Cardiac muscle cell (in vitro differentiated cells and primary cell): ENCODE measurements around the gene DOK5. TPM values are rescaled to one million over a fixed set of nuclear protein-coding genes. Genes with fewer than 3 reads are reported as not detected.

Experiments
- DNase-seq, 2 donors: peaks; one replicate each; pipeline versions ENCODE4 v3.0.0 to v3.0.0-alpha.2; 2010 to 2017; ENCODE audit warnings: low read depth in 1 of 2, low spot score in 1 of 2
- H3K27ac ChIP-seq: fragments of 200-600 bp; sonication (generic); 2 replicates; pipeline ENCODE4 v1.5.1; 2016
- H3K27me3 ChIP-seq: fragments of 200-600 bp; sonication (generic); 2 replicates; pipeline ENCODE4 v1.6.0; 2016; ENCODE audit warnings: control low read depth
- H3K36me3 ChIP-seq: fragments of 200-600 bp; sonication (generic); 2 replicates; pipeline ENCODE4 v1.5.1; 2016; ENCODE audit warnings: control low read depth
- H3K4me1 ChIP-seq: fragments of 200-600 bp; sonication (generic); 2 replicates; pipeline ENCODE4 v1.8.1; 2017; ENCODE audit warnings: low read depth, mild to moderate bottlenecking, mixed run types
- H3K4me3 ChIP-seq: fragments of 200-600 bp; sonication (generic); 2 replicates; pipeline ENCODE4 v1.5.1; 2016; ENCODE audit warnings: mild to moderate bottlenecking
- H3K9me3 ChIP-seq: fragments of 200-600 bp; sonication (generic); 2 replicates; pipeline ENCODE4 v1.5.1; 2017; ENCODE audit warnings: low read depth, mild to moderate bottlenecking, control low read depth
- polyA plus RNA-seq: library from polyadenylated mRNA; unstranded; fragments of >200 nt; fragmentation: Nextera tagmentation; extraction: Ambion mirVana; gene quantifications from 2 replicates; pipeline ENCODE4 v1.2.1, GENCODE V29; 2016
- total RNA-seq: library from RNA; depleted of rRNA; stranded (reverse); fragments of >200 nt; gene quantifications from 2 replicates; pipeline ENCODE4 v1.2.3, GENCODE V29; 2016
- TF ChIP-seq, protein P1 (sequence below): IDR thresholded peaks from 2 replicates; pipeline ENCODE4 v1.5.1; 2012; ENCODE audit warnings: low read depth, mild to moderate bottlenecking, low read length

The DOK5 gene
- total and polyA plus RNA-seq, 2 experiments from 2014 or later, result 1.4 to 1.6 TPM

GRCh38 chr20:54639941-54640340 is 164.5 kb downstream of the DOK5 start:
- Histone ChIP-seq H3K27me3 (no peaks in the 10 kb centered on the region), H3K4me3 (no peak overlapping the region), H3K9me3 (no peaks in the 10 kb centered on the region), H3K27ac (no peak overlapping the region), H3K36me3 (no peaks in the 10 kb centered on the region), H3K4me1 (no peaks in the 10 kb centered on the region)
- TF ChIP-seq, protein P1, sequence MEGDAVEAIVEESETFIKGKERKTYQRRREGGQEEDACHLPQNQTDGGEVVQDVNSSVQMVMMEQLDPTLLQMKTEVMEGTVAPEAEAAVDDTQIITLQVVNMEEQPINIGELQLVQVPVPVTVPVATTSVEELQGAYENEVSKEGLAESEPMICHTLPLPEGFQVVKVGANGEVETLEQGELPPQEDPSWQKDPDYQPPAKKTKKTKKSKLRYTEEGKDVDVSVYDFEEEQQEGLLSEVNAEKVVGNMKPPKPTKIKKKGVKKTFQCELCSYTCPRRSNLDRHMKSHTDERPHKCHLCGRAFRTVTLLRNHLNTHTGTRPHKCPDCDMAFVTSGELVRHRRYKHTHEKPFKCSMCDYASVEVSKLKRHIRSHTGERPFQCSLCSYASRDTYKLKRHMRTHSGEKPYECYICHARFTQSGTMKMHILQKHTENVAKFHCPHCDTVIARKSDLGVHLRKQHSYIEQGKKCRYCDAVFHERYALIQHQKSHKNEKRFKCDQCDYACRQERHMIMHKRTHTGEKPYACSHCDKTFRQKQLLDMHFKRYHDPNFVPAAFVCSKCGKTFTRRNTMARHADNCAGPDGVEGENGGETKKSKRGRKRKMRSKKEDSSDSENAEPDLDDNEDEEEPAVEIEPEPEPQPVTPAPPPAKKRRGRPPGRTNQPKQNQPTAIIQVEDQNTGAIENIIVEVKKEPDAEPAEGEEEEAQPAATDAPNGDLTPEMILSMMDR, result no peak
- DNase-seq, result no peak

DNA sequence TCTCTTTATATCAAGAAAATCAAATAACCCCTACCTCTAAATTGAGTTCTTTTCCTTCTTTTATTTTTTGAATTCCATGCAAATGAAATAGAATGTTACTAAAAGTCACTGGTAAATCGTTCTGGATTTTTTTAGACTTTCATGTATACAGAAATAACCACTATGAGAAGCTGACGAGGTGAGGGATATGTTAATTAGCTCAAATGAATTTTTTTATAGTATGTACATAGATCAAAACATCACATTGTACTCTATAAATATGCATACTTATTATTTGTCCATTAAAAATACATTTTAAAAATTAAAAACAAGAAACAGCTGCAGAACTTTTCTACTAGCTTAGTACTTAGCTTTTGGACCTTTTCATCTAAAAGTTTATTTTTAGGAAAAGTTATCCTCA is 165.4 kb downstream of the DOK5 start:
- no peaks in the 10 kb centered on the region for H3K9me3 ChIP-seq
- no peak overlapping the region for H3K27ac ChIP-seq
- H3K4me3 ChIP-seq, result no peak overlapping the region
- TF ChIP-seq, protein P1, result no peak
- H3K27me3 ChIP-seq, result no peaks in the 10 kb centered on the region
- DNase-seq, result no peak
- no peaks in the 10 kb centered on the region for H3K36me3 ChIP-seq
- H3K4me1 ChIP-seq, result no peaks in the 10 kb centered on the region

GRCh38 chr20:54642864-54643667 is 167.7 kb downstream of the DOK5 start:
- Histone ChIP-seq H3K27ac (no peak overlapping the region), H3K27me3 (no peaks in the 10 kb centered on the region), H3K4me1 (no peaks in the 10 kb centered on the region), H3K4me3 (no peak overlapping the region), H3K36me3 (no peaks in the 10 kb centered on the region), H3K9me3 (no peaks in the 10 kb centered on the region)
- TF ChIP-seq, protein P1, result no peak
- no peak for DNase-seq

DNA sequence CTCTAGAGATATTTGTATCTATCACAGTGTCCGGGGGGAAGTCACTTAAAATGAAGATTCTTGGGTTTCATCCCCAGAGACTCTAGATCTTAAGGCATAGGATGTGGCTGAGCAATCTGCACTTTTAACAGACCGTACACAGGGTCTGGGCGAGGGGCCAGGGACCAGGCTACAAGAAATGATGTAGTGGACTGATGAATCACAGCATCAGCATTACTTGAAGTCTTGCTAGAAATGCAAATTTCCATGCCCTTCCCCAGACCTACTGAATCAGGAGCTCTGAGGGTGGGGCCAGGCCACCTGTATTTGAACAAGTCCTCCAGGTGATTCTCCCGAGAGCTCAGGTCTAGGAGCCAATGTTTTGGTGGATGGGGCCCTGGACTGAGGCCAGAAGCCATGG is 168.4 kb downstream of the DOK5 start:
- no peak overlapping the region for H3K27ac ChIP-seq
- DNase-seq, result peak in 1 of 2 donors; percentile 89

GRCh38 chr20:54645445-54646155 is 170.2 kb downstream of the DOK5 start:
- TF ChIP-seq, protein P1, result no peak
- Histone ChIP-seq H3K4me3 (no peak overlapping the region), H3K27ac (no peak overlapping the region), H3K4me1 (peaks cover 6% of the 10 kb centered on the region), H3K36me3 (no peaks in the 10 kb centered on the region), H3K9me3 (no peaks in the 10 kb centered on the region), H3K27me3 (no peaks in the 10 kb centered on the region)
- DNase-seq, result no peak

More for the DNA sequence above, 168.4 kb downstream of the DOK5 start:
- Histone ChIP-seq H3K36me3 (no peaks in the 10 kb centered on the region), H3K9me3 (no peaks in the 10 kb centered on the region), H3K4me3 (no peak overlapping the region), H3K4me1 (no peaks in the 10 kb centered on the region), H3K27me3 (no peaks in the 10 kb centered on the region)
- TF ChIP-seq, protein P1, result no peak
